Central memory CD8-positive, alpha-beta T cell (primary cell): ENCODE measurements around the gene ZSCAN2.

Experiments used
- ATAC-seq: fragments of 150-1000 bp; cut with Tn5 transposase; replicated peaks from 2 replicates; pipeline ENCODE4 v1.10.0; 2022; ENCODE audit warnings: mild to moderate bottlenecking, moderate FRiP score, moderate number of reproducible peaks; ENCODE audit not compliant: poor library complexity, severe bottlenecking; ENCODE audit errors: extremely low read depth
- DNase-seq, 2 donors: peaks; one replicate each; pipeline ENCODE4 v3.0.0; 2021; ENCODE audit warnings: low spot score in 2 of 2
- H3K27ac Mint-ChIP-seq: one replicate; pipeline ENCODE4 v1.8.0; 2022; ENCODE audit warnings: low read depth, mild to moderate bottlenecking, moderate library complexity, mixed read lengths
- H3K27me3 Mint-ChIP-seq: one replicate; pipeline ENCODE4 v1.8.0; 2022; ENCODE audit warnings: mixed read lengths
- H3K36me3 Mint-ChIP-seq: one replicate; pipeline ENCODE4 v1.8.0; 2022; ENCODE audit warnings: mild to moderate bottlenecking, moderate library complexity, mixed read lengths; ENCODE audit not compliant: insufficient read depth
- H3K4me1 Mint-ChIP-seq: one replicate; pipeline ENCODE4 v1.8.0; 2022; ENCODE audit warnings: mixed read lengths
- H3K4me3 Mint-ChIP-seq: one replicate; pipeline ENCODE4 v1.8.0; 2022; ENCODE audit warnings: mild to moderate bottlenecking, moderate library complexity, mixed read lengths
- H3K9me3 Mint-ChIP-seq: one replicate; pipeline ENCODE4 v1.8.0; 2022; ENCODE audit warnings: mixed read lengths

Gene ZSCAN2

DNA sequence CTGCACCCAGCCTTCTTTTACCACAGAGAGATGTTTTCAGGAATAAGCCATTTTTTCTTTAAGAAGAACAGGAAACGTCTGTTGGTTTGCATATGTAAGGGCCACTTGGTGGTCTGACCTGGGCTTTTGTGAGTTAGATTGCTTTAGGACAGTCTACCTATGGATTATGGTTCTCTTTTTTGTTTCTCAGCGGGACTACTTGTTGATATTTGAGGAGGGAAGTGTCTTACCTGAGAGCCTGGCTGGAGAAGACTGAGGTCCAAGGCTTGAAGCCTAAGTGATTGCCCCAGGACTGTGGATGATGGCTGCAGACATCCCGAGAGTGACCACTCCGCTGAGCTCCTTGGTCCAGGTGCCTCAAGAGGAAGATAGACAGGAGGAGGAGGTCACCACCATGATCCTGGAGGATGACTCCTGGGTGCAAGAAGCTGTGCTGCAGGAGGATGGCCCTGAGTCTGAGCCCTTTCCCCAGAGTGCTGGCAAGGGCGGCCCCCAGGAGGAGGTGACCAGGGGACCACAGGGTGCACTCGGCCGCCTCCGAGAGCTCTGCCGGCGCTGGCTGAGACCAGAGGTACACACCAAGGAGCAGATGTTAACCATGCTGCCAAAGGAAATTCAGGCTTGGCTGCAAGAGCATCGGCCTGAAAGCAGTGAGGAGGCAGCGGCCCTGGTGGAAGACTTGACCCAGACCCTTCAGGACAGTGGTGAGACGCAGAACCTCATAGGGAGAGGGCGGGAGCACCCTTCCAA, 3.0 kb downstream of the ZSCAN2 start:
- Mint-ChIP-seq H3K4me1 (peaks cover 78% of the 10 kb centered on the region), H3K27me3 (no peaks in the 10 kb centered on the region), H3K27ac (peak overlapping the region; percentile 90), H3K36me3 (peaks cover 6% of the 10 kb centered on the region), H3K4me3 (peak overlapping the region; percentile 48), H3K9me3 (no peaks in the 10 kb centered on the region)
- DNase-seq, result no peak
- ATAC-seq, result no peak

DNA sequence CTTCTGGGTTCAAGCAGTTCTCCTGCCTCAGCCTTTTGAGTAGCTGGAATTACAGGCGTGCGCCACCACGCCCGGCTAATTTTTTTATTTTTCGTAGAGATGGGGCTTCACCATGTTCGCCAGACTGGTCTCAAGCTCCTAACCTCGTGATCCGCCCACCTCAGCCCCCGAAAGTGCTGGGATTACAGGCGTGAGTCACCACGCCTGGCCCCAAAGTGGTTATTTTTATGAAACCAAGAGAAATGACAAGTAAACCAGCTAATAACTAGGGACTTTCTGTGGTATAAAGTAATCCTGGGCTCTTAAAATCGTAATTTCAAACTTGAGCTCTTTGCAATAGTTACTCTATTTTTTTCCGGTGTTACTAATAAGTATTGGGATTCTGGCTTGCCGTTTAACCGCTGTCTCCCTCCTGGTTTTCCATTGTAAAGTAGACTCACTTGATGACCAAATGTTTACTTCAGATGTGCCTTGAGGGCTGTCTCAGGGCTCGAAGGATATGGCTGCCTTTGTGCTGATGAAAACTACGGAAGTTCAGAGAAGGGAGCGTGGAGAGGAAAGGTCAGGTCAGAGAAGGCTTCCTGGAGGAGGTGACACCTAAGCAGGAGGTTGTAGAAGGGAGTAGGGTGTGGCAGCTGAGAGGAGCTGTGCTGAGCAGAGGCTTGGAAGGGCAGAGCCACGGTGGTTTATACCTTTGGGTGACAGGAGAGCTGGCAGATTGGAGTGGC, 4.2 kb downstream of the ZSCAN2 start:
- ATAC-seq (no peak), DNase-seq (no peak)
- peaks cover 6% of the 10 kb centered on the region for H3K36me3 Mint-ChIP-seq
- no peaks in the 10 kb centered on the region for H3K27me3 Mint-ChIP-seq
- H3K27ac Mint-ChIP-seq, result peak overlapping the region; percentile 90
- peaks cover 69% of the 10 kb centered on the region for H3K4me1 Mint-ChIP-seq
- H3K9me3 Mint-ChIP-seq, result no peaks in the 10 kb centered on the region
- peak overlapping the region; percentile 48 for H3K4me3 Mint-ChIP-seq

DNA sequence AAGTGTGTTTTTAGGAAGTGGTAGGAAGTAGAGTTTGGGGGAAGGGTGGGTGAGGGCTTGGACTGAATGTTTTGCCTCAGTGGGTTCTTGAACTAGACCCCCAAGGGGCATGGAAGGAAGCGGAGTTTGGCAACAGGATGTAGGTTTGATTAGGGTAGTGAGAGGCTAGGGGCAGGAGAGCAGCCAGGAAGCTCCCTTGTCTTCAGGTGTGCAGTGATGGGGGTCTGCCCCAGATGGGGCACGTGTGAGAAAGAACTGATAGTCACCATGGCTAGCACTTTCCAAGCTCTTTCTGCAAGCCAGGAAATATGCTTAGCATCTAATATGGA, 4.7 kb downstream of the ZSCAN2 start:
- Mint-ChIP-seq H3K36me3 (peaks cover 4% of the 10 kb centered on the region), H3K9me3 (no peaks in the 10 kb centered on the region), H3K4me3 (peak overlapping the region; percentile 48), H3K27ac (peak overlapping the region; percentile 90), H3K4me1 (peaks cover 64% of the 10 kb centered on the region), H3K27me3 (no peaks in the 10 kb centered on the region)
- no peak for DNase-seq
- no peak for ATAC-seq

DNA sequence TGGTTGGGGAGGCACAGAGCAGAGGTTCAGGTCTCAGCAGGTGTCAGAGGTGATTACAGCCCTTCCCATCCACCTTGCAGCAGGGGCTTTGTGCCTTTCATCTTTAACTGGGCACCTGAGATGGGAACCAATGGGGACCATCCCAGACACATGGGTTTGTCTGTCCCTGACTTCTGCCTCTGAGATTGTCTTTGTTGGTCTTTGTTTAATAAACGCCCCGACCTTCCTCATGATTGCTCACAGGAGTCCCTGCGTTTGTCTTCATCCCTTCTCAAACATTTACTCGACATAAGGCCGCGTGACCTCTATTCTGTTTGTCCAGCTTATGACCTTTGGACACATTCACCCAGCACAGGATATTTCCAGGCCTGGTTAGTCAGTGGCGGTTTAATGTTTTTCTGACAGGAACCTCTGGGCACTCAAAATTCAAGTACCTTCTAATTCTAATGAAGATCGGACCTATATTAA, 5.9 kb downstream of the ZSCAN2 start:
- H3K36me3 Mint-ChIP-seq, result peaks cover 4% of the 10 kb centered on the region
- ATAC-seq (no peak), DNase-seq (no peak)
- H3K4me1 Mint-ChIP-seq, result peaks cover 55% of the 10 kb centered on the region
- no peak overlapping the region for H3K27ac Mint-ChIP-seq
- H3K4me3 Mint-ChIP-seq, result no peak overlapping the region
- H3K27me3 Mint-ChIP-seq, result no peaks in the 10 kb centered on the region
- H3K9me3 Mint-ChIP-seq, result no peaks in the 10 kb centered on the region

DNA sequence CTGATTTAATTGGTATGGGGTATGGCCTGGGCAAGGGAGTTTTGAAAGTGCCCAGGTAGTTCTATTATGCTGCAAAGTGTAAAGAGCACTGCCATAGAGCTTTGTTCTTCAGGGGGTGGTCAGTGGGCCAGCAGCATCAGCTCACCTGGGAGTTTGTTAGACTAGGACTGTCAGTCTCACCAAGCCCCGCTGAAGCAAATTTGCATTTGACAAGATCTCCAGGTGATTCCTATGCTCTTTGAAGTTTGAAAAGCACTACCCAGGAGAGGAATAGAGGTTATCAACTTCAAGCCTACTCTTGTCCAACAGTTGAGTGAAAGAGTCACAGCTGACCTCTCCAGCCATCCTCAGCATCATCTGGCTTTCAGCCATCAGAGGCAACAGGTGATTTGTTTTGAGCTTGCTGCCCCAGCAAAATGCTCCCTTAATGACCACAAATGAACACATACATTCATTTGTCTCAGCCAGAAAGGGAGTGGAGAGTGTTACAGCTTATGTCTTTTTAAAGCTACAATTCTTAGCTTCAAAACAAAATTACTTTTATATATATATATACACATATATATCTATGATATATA, 8.0 kb downstream of the ZSCAN2 start:
- ATAC-seq (no peak), DNase-seq (no peak)
- H3K27ac Mint-ChIP-seq, result no peak overlapping the region
- H3K36me3 Mint-ChIP-seq, result peaks cover 4% of the 10 kb centered on the region
- H3K4me3 Mint-ChIP-seq, result no peak overlapping the region
- H3K9me3 Mint-ChIP-seq, result no peaks in the 10 kb centered on the region
- no peaks in the 10 kb centered on the region for H3K27me3 Mint-ChIP-seq
- peaks cover 53% of the 10 kb centered on the region for H3K4me1 Mint-ChIP-seq

DNA sequence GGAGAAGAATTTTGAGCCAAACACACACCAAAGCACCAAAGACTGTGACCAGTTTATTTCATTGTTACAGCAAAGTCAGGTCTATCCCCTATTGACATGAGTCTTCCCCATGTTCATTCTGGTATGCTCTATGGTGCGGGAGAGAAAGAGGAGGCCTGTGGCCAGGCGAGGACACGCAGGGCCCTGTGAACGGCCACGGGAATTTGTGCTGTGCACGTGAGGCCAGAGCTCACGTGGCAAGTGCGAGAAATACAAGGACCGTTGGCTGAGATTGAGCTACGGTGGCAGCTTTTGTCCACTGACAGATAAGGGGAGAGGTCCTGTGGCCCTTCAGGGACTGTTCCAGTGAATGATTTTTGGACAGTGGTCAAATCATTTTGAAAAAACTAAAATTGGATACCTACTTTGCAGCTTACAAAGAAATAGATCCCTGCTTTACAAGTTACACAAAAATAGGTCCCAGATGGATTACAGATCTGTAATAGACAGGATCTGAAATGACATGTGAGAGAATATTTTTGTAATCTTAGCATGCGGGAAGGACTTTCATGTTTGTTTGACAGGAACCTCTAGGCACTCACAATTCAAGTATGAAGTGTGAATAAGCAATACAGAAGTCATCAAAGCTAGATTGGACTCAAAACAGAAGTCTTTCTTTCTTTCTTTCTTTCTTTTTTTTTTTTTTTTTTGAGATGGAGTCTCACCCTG, 9.2 kb downstream of the ZSCAN2 start:
- Mint-ChIP-seq H3K36me3 (peaks cover 4% of the 10 kb centered on the region), H3K27ac (no peak overlapping the region), H3K4me1 (peaks cover 43% of the 10 kb centered on the region), H3K4me3 (no peak overlapping the region), H3K9me3 (no peaks in the 10 kb centered on the region), H3K27me3 (no peaks in the 10 kb centered on the region)
- no peak for DNase-seq
- ATAC-seq, result no peak

DNA sequence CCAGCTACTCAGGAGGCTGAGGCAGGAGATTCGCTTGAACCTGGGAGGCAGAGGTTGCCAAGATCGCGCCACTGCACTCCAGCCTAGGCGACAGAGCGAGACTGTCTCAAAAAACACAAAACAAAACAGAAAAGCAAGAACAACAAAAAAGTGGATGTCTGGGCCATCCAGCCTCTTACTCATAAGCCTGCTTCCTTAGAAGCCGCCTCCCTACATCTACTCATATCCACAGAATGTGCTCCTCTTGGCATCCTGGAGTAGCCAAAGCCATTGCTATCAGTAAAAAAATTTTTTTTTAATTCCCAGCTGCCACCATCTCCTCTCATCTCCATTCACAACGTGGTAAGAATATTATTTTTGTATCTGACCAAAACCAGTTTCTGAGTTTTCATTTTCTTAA, 10.8 kb downstream of the ZSCAN2 start:
- Mint-ChIP-seq H3K27me3 (no peaks in the 10 kb centered on the region), H3K36me3 (peaks cover 5% of the 10 kb centered on the region), H3K4me1 (peaks cover 34% of the 10 kb centered on the region), H3K4me3 (no peak overlapping the region), H3K9me3 (no peaks in the 10 kb centered on the region), H3K27ac (no peak overlapping the region)
- DNase-seq, result no peak
- ATAC-seq, result no peak

DNA sequence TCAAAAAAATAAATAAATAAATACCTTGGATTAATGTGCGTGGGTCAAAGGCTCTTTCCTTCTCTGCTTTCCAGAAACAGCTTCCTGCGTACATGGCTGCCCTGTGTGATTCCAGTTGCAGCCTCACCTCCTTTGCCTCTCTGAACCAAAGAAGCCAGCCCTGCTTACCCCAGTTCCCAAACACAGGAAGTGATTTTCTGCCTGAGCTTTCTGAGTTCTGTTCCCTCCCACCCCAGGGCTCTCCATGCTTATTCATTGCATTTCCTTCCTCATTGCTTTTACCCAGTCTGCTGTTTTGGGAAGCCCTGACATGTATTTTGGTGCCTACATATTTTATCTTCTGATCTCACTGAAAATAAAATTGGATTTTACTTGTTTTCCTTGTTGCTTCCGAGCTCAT, 15.4 kb downstream of the ZSCAN2 start:
- Mint-ChIP-seq H3K27me3 (no peaks in the 10 kb centered on the region), H3K36me3 (peaks cover 2% of the 10 kb centered on the region), H3K9me3 (peaks cover 13% of the 10 kb centered on the region), H3K4me1 (peaks cover 19% of the 10 kb centered on the region), H3K4me3 (no peak overlapping the region), H3K27ac (no peak overlapping the region)
- ATAC-seq, result no peak
- DNase-seq, result no peak

DNA sequence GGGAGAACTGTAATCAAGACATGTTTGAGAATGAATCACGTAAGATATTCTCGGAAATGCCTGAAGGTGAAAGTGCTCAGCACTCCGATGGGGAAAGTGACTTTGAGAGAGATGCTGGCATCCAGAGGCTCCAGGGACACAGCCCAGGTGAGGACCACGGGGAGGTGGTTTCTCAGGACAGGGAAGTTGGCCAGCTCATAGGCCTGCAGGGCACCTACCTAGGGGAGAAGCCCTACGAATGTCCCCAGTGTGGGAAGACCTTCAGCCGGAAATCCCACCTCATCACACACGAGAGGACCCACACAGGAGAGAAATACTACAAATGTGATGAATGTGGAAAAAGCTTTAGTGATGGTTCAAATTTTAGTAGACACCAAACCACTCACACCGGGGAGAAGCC, 19.8 kb downstream of the ZSCAN2 start:
- Mint-ChIP-seq H3K27me3 (no peaks in the 10 kb centered on the region), H3K4me1 (peaks cover 13% of the 10 kb centered on the region), H3K27ac (no peak overlapping the region), H3K36me3 (peaks cover 5% of the 10 kb centered on the region), H3K9me3 (peaks cover 15% of the 10 kb centered on the region), H3K4me3 (no peak overlapping the region)
- DNase-seq (no peak), ATAC-seq (no peak)

DNA sequence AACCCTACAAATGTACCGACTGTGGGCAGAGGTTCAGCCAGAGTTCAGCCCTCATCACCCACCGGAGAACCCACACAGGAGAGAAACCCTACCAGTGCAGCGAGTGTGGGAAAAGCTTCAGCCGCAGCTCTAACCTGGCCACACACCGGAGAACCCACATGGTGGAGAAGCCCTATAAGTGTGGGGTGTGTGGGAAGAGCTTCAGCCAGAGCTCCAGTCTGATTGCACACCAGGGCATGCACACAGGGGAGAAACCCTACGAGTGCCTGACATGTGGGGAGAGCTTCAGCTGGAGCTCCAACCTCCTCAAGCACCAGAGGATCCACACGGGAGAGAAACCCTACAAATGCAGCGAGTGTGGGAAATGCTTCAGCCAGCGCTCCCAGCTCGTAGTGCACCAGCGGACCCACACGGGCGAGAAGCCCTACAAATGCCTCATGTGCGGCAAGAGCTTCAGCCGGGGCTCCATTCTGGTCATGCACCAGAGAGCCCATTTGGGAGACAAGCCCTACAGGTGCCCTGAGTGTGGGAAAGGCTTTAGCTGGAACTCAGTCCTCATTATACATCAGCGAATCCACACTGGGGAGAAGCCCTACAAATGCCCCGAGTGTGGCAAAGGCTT, 20.7 kb downstream of the ZSCAN2 start:
- ATAC-seq, result no peak
- peaks cover 10% of the 10 kb centered on the region for H3K4me1 Mint-ChIP-seq
- no peaks in the 10 kb centered on the region for H3K27me3 Mint-ChIP-seq
- no peak overlapping the region for H3K4me3 Mint-ChIP-seq
- DNase-seq, result no peak
- H3K9me3 Mint-ChIP-seq, result peaks cover 15% of the 10 kb centered on the region
- H3K36me3 Mint-ChIP-seq, result peaks cover 5% of the 10 kb centered on the region
- no peak overlapping the region for H3K27ac Mint-ChIP-seq

DNA sequence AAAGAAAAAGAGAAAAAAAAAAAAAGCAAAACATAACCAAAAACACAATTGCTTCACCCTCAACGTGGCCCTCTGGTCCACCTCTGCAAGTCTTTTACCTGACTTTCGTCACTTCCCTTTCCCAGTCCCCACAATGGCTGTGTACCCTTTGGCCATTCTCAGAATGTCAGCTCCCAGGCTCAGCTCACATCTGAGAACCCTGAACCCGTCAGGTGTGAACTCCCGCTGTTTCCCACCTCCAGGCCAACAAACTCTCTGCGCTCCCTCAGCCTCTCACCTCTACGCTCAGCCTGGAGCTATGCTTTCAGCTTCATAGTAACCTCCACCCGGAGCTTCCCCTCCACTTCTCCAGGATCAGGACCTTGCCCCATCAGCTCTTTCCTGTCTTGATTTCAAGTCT, 23.6 kb downstream of the ZSCAN2 start:
- peaks cover 8% of the 10 kb centered on the region for H3K36me3 Mint-ChIP-seq
- peaks cover 15% of the 10 kb centered on the region for H3K9me3 Mint-ChIP-seq
- H3K27ac Mint-ChIP-seq, result no peak overlapping the region
- peaks cover 10% of the 10 kb centered on the region for H3K4me1 Mint-ChIP-seq
- no peak overlapping the region for H3K4me3 Mint-ChIP-seq
- no peaks in the 10 kb centered on the region for H3K27me3 Mint-ChIP-seq
- DNase-seq, result no peak
- no peak for ATAC-seq

DNA sequence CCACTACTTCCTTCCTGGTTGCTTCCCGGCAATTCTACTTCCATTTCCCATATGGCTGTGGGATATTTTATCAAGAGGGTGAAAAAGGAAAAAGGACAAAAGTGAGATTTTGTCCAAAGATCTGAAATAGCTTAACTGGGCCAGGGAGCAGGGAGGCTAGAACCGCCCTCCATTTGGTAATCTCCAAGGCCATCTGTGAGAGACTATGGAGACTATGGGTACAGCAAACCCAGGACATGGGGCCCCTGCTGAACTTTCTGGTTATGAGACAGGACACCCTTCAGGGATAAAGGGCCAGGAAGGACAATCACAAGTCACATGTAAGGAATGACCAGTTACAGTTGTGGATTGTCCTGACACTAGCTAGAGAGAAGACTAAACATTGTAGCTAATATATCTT, 24.3 kb downstream of the ZSCAN2 start:
- no peaks in the 10 kb centered on the region for H3K27me3 Mint-ChIP-seq
- H3K4me3 Mint-ChIP-seq, result no peak overlapping the region
- ATAC-seq (no peak), DNase-seq (no peak)
- peaks cover 10% of the 10 kb centered on the region for H3K4me1 Mint-ChIP-seq
- peaks cover 12% of the 10 kb centered on the region for H3K9me3 Mint-ChIP-seq
- H3K36me3 Mint-ChIP-seq, result peaks cover 8% of the 10 kb centered on the region
- H3K27ac Mint-ChIP-seq, result no peak overlapping the region
